ENCODE data around the gene ECHDC1.

DNA sequence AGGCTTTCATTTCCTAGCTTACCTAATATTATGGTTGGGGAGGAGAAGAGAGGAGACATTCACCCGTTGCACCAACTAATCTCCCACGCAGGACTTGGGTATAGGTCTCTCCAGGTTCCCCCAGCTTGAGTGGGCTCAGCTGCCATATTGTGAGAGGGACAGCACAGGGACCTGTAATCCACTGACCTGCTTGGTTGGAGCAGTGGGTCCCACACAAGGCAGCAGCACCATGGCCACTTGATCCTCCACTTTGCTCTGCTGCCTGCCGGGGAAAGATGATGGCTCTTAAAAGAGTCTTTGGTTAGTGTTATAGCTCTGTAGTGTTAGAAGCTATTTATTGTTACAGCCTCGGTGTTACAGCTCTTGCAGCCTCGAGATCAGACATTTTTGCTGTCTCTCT lies 22.5 kb upstream of the ECHDC1 start:
- TF ChIP-seq, protein P1, sequence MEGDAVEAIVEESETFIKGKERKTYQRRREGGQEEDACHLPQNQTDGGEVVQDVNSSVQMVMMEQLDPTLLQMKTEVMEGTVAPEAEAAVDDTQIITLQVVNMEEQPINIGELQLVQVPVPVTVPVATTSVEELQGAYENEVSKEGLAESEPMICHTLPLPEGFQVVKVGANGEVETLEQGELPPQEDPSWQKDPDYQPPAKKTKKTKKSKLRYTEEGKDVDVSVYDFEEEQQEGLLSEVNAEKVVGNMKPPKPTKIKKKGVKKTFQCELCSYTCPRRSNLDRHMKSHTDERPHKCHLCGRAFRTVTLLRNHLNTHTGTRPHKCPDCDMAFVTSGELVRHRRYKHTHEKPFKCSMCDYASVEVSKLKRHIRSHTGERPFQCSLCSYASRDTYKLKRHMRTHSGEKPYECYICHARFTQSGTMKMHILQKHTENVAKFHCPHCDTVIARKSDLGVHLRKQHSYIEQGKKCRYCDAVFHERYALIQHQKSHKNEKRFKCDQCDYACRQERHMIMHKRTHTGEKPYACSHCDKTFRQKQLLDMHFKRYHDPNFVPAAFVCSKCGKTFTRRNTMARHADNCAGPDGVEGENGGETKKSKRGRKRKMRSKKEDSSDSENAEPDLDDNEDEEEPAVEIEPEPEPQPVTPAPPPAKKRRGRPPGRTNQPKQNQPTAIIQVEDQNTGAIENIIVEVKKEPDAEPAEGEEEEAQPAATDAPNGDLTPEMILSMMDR (IDR thresholded peaks at IDR 0.05; ENCODE audit: low read length): no peak
- TF ChIP-seq EZH2 (IDR thresholded peaks at IDR 0.05; ENCODE audit: borderline replicate concordance, low read length): no peak

Measured in OCI-LY1 (cell line).